KOPT-K1 (cell line): ENCODE measurements around the gene TIAM1.

Experiments used
- H3K27ac ChIP-seq: fragments of 200-600 bp; sonication (generic); 2 replicates; pipeline ENCODE4 v1.5.1; 2016; ENCODE audit warnings: antibody characterized with exemption, mild to moderate bottlenecking, low read depth, low read length; ENCODE audit not compliant: poor library complexity, severe bottlenecking
- H3K36me3 ChIP-seq: fragments of 200-600 bp; sonication (generic); 2 replicates; pipeline ENCODE4 v1.5.1; 2017; ENCODE audit warnings: antibody characterized with exemption, mild to moderate bottlenecking, low read length, moderate library complexity; ENCODE audit not compliant: insufficient read depth
- H3K9me3 ChIP-seq: fragments of 200-600 bp; sonication (generic); 2 replicates; pipeline ENCODE4 v1.5.1; 2017; ENCODE audit warnings: antibody characterized with exemption, low read length, mild to moderate bottlenecking; ENCODE audit not compliant: insufficient read depth, poor library complexity, severe bottlenecking

TIAM1 gene

GRCh38 chr21:31136891-31137290 lies 207.2 kb downstream of the TIAM1 start:
- H3K27ac ChIP-seq: no peak overlapping the region
- no peaks in the 10 kb centered on the region for H3K9me3 ChIP-seq
- no peaks in the 10 kb centered on the region for H3K36me3 ChIP-seq

GRCh38 chr21:31135531-31136184 lies 208.4 kb downstream of the TIAM1 start:
- no peaks in the 10 kb centered on the region for H3K9me3 ChIP-seq
- no peaks in the 10 kb centered on the region for H3K36me3 ChIP-seq
- H3K27ac ChIP-seq: no peak overlapping the region

- Histone ChIP-seq H3K27ac (no peak overlapping the region), H3K36me3 (no peaks in the 10 kb centered on the region), H3K9me3 (no peaks in the 10 kb centered on the region)
Observed at GRCh38 chr21:31133243-31133830, 210.7 kb downstream of the TIAM1 start.

GRCh38 chr21:31132574-31133242 lies 211.4 kb downstream of the TIAM1 start:
- H3K27ac ChIP-seq: no peak overlapping the region
- no peaks in the 10 kb centered on the region for H3K9me3 ChIP-seq
- H3K36me3 ChIP-seq: no peaks in the 10 kb centered on the region

GRCh38 chr21:31130821-31131220 lies 213.2 kb downstream of the TIAM1 start:
- H3K27ac ChIP-seq: no peak overlapping the region
- H3K36me3 ChIP-seq: no peaks in the 10 kb centered on the region
- no peaks in the 10 kb centered on the region for H3K9me3 ChIP-seq

- Histone ChIP-seq H3K9me3 (no peaks in the 10 kb centered on the region), H3K27ac (no peak overlapping the region), H3K36me3 (no peaks in the 10 kb centered on the region)
Observed at GRCh38 chr21:31128234-31128633, 215.8 kb downstream of the TIAM1 start.

GRCh38 chr21:31124010-31124409 lies 220.1 kb downstream of the TIAM1 start:
- H3K36me3 ChIP-seq: no peaks in the 10 kb centered on the region
- H3K27ac ChIP-seq: no peak overlapping the region
- H3K9me3 ChIP-seq: no peaks in the 10 kb centered on the region

GRCh38 chr21:31119199-31119598 lies 224.9 kb downstream of the TIAM1 start:
- no peaks in the 10 kb centered on the region for H3K36me3 ChIP-seq
- H3K27ac ChIP-seq: no peak overlapping the region
- no peaks in the 10 kb centered on the region for H3K9me3 ChIP-seq

- no peaks in the 10 kb centered on the region for H3K36me3 ChIP-seq
- H3K9me3 ChIP-seq: no peaks in the 10 kb centered on the region
Observed at GRCh38 chr21:31117128-31117916, 226.7 kb downstream of the TIAM1 start.

GRCh38 chr21:31115249-31115648 lies 228.8 kb downstream of the TIAM1 start:
- Histone ChIP-seq H3K36me3 (no peaks in the 10 kb centered on the region), H3K27ac (no peak overlapping the region), H3K9me3 (no peaks in the 10 kb centered on the region)

More at GRCh38 chr21:31117128-31117916, 226.7 kb downstream of the TIAM1 start:
- H3K27ac ChIP-seq: no peak overlapping the region

GRCh38 chr21:31111093-31111492 lies 233.0 kb downstream of the TIAM1 start:
- no peaks in the 10 kb centered on the region for H3K36me3 ChIP-seq
- H3K9me3 ChIP-seq: peaks cover 3% of the 10 kb centered on the region
- H3K27ac ChIP-seq: no peak overlapping the region

- Histone ChIP-seq H3K27ac (no peak overlapping the region), H3K9me3 (peaks cover 3% of the 10 kb centered on the region), H3K36me3 (no peaks in the 10 kb centered on the region)
Observed at GRCh38 chr21:31110430-31110829, 233.6 kb downstream of the TIAM1 start.

- Histone ChIP-seq H3K9me3 (peaks cover 3% of the 10 kb centered on the region), H3K27ac (no peak overlapping the region), H3K36me3 (no peaks in the 10 kb centered on the region)
Observed at GRCh38 chr21:31107871-31108270, 236.2 kb downstream of the TIAM1 start.

- no peak overlapping the region for H3K27ac ChIP-seq
- peaks cover 3% of the 10 kb centered on the region for H3K9me3 ChIP-seq
- H3K36me3 ChIP-seq: no peaks in the 10 kb centered on the region
Observed at GRCh38 chr21:31107176-31107785, 236.8 kb downstream of the TIAM1 start.
